Coronary artery (tissue), 2 donors: Measurements from ENCODE around the gene CAMK2B.

Source experiments
- DNase-seq: peaks from one replicate; pipeline ENCODE4 v3.0.0-alpha.2; 2017; ENCODE audit warnings: low spot score
- H3K27ac ChIP-seq, 2 donors: fragments of 200-600 bp; sonication (generic); one replicate each; pipeline ENCODE4 v1.5.1; 2016 to 2019
- H3K4me3 ChIP-seq: fragments of 200-600 bp; sonication (generic); 2 replicates; pipeline ENCODE4 v1.5.1; 2016; ENCODE audit warnings: mild to moderate bottlenecking, moderate library complexity
- TF ChIP-seq, protein P1 (sequence below): fragments of 200-600 bp; sonication (generic); IDR thresholded peaks from one replicate; pipeline ENCODE4 v1.5.1; 2019; ENCODE audit warnings: antibody characterized with exemption

CAMK2B gene

DNA sequence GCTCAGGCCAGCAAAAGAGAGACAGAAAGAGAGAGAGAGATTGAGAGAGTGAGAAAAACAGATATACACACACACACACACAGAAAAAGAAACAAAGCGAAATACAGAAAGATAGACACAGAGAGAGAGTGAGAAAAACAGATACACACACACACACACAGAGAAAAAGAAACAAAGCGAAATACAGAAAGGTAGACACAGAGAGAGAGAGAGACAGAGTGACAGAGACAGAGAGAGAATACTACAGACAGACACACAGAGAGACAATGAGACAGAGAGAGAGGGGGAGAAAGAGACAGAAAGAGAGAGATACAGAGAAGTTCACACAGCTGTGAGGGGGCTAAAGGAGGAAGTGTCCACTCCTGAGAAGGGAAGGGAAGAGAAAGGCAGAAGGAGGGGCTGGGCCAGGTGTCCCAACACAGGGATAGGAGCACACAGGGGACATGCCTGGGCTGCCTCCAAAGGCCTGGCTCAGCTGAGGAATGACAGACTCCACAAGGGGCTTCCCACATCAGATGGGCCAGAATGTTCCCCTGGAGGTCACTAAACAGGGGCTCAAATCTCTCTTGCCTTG lies 140.4 kb downstream of the CAMK2B start:
- no peak for DNase-seq

DNA sequence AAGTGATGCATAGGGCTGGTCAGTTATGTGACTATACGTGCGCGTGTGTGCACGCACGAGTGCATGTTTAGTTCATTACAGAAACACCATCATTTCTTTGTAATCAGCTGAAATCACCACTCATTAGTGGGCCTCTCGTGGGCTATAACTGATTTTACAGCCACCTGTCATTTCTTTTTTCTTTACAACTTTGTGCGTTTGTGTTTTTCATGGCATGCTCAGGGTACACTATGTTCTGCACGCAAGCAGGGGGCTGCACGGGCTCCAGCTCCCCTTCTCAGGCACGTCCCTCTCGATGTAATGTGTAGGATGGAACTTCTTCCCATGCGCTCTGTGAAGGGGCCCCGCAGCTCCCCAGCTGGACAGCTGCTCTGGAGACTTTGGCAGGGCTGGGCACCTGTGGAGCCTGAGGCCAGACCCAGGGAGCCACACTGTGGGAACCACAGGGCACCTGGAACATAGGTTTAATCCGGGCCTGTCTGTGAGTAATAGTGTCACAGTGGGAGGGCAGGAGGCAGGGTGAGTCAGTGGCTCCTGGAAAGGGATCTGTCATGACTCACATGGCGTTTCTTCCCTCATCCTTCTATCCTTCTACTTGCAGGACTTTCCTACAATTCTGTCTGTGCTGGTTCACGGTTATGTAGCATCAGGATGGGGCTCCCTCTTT lies 141.1 kb downstream of the CAMK2B start:
- Histone ChIP-seq H3K27ac (no peak overlapping the region), H3K4me3 (no peak overlapping the region)
- DNase-seq: no peak
- TF ChIP-seq, protein P1, sequence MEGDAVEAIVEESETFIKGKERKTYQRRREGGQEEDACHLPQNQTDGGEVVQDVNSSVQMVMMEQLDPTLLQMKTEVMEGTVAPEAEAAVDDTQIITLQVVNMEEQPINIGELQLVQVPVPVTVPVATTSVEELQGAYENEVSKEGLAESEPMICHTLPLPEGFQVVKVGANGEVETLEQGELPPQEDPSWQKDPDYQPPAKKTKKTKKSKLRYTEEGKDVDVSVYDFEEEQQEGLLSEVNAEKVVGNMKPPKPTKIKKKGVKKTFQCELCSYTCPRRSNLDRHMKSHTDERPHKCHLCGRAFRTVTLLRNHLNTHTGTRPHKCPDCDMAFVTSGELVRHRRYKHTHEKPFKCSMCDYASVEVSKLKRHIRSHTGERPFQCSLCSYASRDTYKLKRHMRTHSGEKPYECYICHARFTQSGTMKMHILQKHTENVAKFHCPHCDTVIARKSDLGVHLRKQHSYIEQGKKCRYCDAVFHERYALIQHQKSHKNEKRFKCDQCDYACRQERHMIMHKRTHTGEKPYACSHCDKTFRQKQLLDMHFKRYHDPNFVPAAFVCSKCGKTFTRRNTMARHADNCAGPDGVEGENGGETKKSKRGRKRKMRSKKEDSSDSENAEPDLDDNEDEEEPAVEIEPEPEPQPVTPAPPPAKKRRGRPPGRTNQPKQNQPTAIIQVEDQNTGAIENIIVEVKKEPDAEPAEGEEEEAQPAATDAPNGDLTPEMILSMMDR: no peak

More for the DNA sequence above, 140.4 kb downstream of the CAMK2B start:
- H3K4me3 ChIP-seq: no peak overlapping the region
- H3K27ac ChIP-seq: no peak overlapping the region
- TF ChIP-seq, protein P1: no peak

GRCh38 chr7:44183386-44183785 lies 142.0 kb downstream of the CAMK2B start:
- no peak for DNase-seq

DNA sequence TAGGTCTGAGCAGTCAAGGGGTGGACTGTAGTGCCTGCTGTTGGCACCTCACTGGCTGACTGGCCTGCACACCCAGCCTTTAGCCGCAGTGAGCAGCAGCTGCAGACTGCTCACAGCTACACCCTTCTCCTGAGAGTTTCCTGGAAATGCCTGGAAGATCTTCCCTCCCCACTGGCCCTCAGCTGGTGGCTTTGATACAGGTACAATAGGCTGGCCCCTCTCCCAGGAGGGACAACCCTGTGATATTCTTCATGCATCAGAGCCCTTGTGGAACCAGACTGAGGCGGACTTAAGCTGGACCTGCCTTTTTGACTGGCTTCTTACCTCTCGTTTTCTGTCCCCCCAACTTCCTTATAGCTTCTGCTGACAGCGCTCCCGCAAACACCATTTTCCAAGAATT lies 142.6 kb downstream of the CAMK2B start:
- TF ChIP-seq, protein P1: no peak
- Histone ChIP-seq H3K27ac (no peak overlapping the region), H3K4me3 (no peak overlapping the region)
- DNase-seq: no peak

More at GRCh38 chr7:44183386-44183785, 142.0 kb downstream of the CAMK2B start:
- Histone ChIP-seq H3K27ac (no peak overlapping the region), H3K4me3 (no peak overlapping the region)
- TF ChIP-seq, protein P1: no peak

DNA sequence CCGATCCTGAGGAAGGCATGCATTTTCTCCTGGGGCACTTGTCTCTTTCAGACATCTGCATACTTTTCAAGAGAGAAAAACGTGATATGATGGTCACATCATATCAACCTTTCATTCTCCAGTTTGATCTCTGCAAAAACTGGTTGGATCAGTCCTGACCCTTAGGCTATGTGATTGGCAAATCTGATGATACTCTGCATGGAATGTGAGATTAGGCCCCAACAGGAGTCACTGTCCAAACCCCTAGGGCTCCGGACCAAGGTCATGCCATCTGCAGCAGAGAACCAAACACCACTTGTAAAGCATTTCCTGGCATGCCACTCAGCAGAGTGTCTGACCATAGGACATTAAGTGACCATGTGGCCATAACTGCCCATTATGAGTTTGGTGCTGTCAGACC lies 144.8 kb downstream of the CAMK2B start:
- H3K27ac ChIP-seq: no peak overlapping the region
- H3K4me3 ChIP-seq: no peak overlapping the region
- no peak for DNase-seq
- TF ChIP-seq, protein P1: no peak

GRCh38 chr7:44177570-44178131 lies 147.7 kb downstream of the CAMK2B start:
- H3K4me3 ChIP-seq: no peak overlapping the region
- TF ChIP-seq, protein P1: no peak
- DNase-seq: peak; percentile 65
- no peak overlapping the region for H3K27ac ChIP-seq

DNA sequence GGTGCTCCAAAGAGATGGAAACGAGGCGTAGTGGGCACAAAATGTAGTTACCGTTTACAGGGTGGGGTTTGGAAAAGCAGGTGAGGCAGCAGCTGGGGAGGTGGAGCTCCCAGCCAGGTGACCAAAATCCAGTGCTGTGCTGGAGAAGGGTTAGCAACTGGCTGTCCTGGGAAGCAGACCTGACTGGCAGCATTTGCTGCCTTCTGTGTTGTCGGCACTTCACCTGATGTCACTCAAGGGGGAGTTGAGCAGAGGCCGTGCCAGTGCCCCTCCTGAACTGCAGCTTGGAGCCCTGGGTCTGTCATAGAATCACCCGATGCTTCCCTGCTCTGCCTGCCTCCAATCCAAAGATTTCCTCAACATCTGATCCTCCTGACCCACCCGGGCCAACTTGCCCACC lies 148.9 kb downstream of the CAMK2B start:
- H3K4me3 ChIP-seq: no peak overlapping the region
- TF ChIP-seq, protein P1: no peak
- H3K27ac ChIP-seq: no peak overlapping the region
- no peak for DNase-seq
